Body of pancreas (tissue), 4 donors: ENCODE results near the gene FBN2.

Experiments used
- CTCF ChIP-seq, 7 experiments: fragments of 450-650 bp in 4 of 7; fragments of 200-600 bp in 3 of 7; sonication (generic) in 3 of 7; IDR thresholded peaks; one replicate each; pipeline ENCODE4 v1.5.1; 2016 to 2019; ENCODE audit warnings: antibody characterized with exemption in 7 of 7
- POLR2A ChIP-seq, 3 donors: fragments of 450-650 bp; IDR thresholded peaks; one replicate each; pipeline ENCODE4 v1.6.1; 2016; ENCODE audit warnings: antibody characterized with exemption in 3 of 3, mild to moderate bottlenecking in 2 of 3

GRCh38 chr5:128527077-128527476, 11.0 kb downstream of the FBN2 start:
- TF ChIP-seq POLR2A (IDR thresholded peaks at IDR 0.05), result no peak
- TF ChIP-seq CTCF (IDR thresholded peaks at IDR 0.05), result no peak
